ENCODE results near the gene FSD2. TPM values are rescaled to one million over a fixed set of nuclear protein-coding genes. Genes with fewer than 3 reads are reported as not detected.

Gene FSD2
- total and polyA plus RNA-seq, 7 donors, result 0.51 to 65.3 (median 27.5) TPM

- Histone ChIP-seq H3K27ac (no peak overlapping the region), H3K27me3 (ENCODE audit: insufficient read depth in 3 of 3, low read length in 2 of 3) (no peaks in the 10 kb centered on the region), H3K4me3 (no peak overlapping the region), H3K9me3 (no peaks in the 10 kb centered on the region), H3K4me1 (peaks cover 6% of the 10 kb centered on the region), H3K36me3 (ENCODE audit: insufficient read depth in 1 of 2, low read depth in 1 of 2) (peaks cover 0 to 54% of the 10 kb centered on the region in 2 donors)
- WGBS, 3 donors, result 79 to 83% (median 82%) methylated on average over 14 of the region's 14 CpGs
- TF ChIP-seq, protein P1, sequence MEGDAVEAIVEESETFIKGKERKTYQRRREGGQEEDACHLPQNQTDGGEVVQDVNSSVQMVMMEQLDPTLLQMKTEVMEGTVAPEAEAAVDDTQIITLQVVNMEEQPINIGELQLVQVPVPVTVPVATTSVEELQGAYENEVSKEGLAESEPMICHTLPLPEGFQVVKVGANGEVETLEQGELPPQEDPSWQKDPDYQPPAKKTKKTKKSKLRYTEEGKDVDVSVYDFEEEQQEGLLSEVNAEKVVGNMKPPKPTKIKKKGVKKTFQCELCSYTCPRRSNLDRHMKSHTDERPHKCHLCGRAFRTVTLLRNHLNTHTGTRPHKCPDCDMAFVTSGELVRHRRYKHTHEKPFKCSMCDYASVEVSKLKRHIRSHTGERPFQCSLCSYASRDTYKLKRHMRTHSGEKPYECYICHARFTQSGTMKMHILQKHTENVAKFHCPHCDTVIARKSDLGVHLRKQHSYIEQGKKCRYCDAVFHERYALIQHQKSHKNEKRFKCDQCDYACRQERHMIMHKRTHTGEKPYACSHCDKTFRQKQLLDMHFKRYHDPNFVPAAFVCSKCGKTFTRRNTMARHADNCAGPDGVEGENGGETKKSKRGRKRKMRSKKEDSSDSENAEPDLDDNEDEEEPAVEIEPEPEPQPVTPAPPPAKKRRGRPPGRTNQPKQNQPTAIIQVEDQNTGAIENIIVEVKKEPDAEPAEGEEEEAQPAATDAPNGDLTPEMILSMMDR (IDR thresholded peaks at IDR 0.05), result no peak
- intact Hi-C loops (cut with DNase I), result loop anchor here (5.0 kb wide), 2 partner anchors 136 to 151 kb away; partner anchors contain the start of gene RAMAC (in 1 of the 2)
- ATAC-seq, result no peak
- DNase-seq, result no peak
These were observed 45.5 kb upstream of the FSD2 start for GRCh38 chr15:82851306-82851850.

GRCh38 chr15:82850731-82851130, 44.9 kb upstream of the FSD2 start:
- TF ChIP-seq, protein P1 (IDR thresholded peaks at IDR 0.05), result no peak
- H3K4me3 ChIP-seq, result no peak overlapping the region
- no peak for DNase-seq
- 59 to 63% (median 61%) methylated on average over 7 of the region's 7 CpGs for WGBS, 3 donors
- no peaks in the 10 kb centered on the region for H3K9me3 ChIP-seq
- H3K27me3 ChIP-seq (ENCODE audit: insufficient read depth in 3 of 3, low read length in 2 of 3), result no peaks in the 10 kb centered on the region
- H3K36me3 ChIP-seq (ENCODE audit: insufficient read depth in 1 of 2, low read depth in 1 of 2), result peaks cover 0 to 59% of the 10 kb centered on the region in 2 donors
- no peak overlapping the region for H3K27ac ChIP-seq
- intact Hi-C loops (cut with DNase I), result loop anchor here (5.0 kb wide), 2 partner anchors 137 to 152 kb away; partner anchors contain the start of gene RAMAC (in 1 of the 2)
- no peak for ATAC-seq
- peaks cover 6% of the 10 kb centered on the region for H3K4me1 ChIP-seq

GRCh38 chr15:82849556-82850512, 44.0 kb upstream of the FSD2 start:
- DNase-seq (peak; percentile 81 to 93), ATAC-seq (peak; percentile 88 to 96 (median 93))
- Histone ChIP-seq H3K4me1 (peaks cover 6% of the 10 kb centered on the region), H3K27ac (peak overlapping the region; percentile 68), H3K4me3 (peak overlapping the region; percentile 12), H3K9me3 (no peaks in the 10 kb centered on the region), H3K27me3 (ENCODE audit: insufficient read depth in 3 of 3, low read length in 2 of 3) (no peaks in the 10 kb centered on the region), H3K36me3 (ENCODE audit: insufficient read depth in 1 of 2, low read depth in 1 of 2) (peaks cover 0 to 58% of the 10 kb centered on the region in 2 donors)
- TF ChIP-seq, protein P1 (IDR thresholded peaks at IDR 0.05), result peak; percentile 77
- 16 to 21% (median 18%) methylated on average over 23 of the region's 23 CpGs for WGBS, 3 donors
- intact Hi-C loops (cut with DNase I), result loop anchor here (1.0 to 5.0 kb wide), 3 partner anchors 137 to 152 kb away; partner anchors contain the start of gene RAMAC (in 1 of the 2)

- no peaks in the 10 kb centered on the region for H3K9me3 ChIP-seq
- DNase-seq (no peak), ATAC-seq (no peak)
- no peaks in the 10 kb centered on the region for H3K27me3 ChIP-seq (ENCODE audit: insufficient read depth in 3 of 3, low read length in 2 of 3)
- TF ChIP-seq, protein P1 (IDR thresholded peaks at IDR 0.05), result no peak
- H3K27ac ChIP-seq, result no peak overlapping the region
- peaks cover 6% of the 10 kb centered on the region for H3K4me1 ChIP-seq
- intact Hi-C loops (cut with DNase I), result no loop called here
- WGBS, 3 donors, result 72 to 76% (median 75%) methylated on average over 9 of the region's 9 CpGs
- no peak overlapping the region for H3K4me3 ChIP-seq
- peaks cover 0 to 48% of the 10 kb centered on the region in 2 donors for H3K36me3 ChIP-seq (ENCODE audit: insufficient read depth in 1 of 2, low read depth in 1 of 2)
These were observed 42.5 kb upstream of the FSD2 start for GRCh38 chr15:82848241-82848993.
